ENCODE measurements around the gene SCARF2. TPM values are rescaled to one million over a fixed set of nuclear protein-coding genes. Genes with fewer than 3 reads are reported as not detected.

Gene SCARF2
- total RNA-seq, 3 donors from 2014 or later: 1.2 to 8.7 (median 3.0) TPM

- intact Hi-C loops (cut with DNase I, micrococcal nuclease): no loop called here
- H3K4me1 ChIP-seq (ENCODE audit: low read depth): peaks cover 31% of the 10 kb centered on the region
- ATAC-seq (no peak), DNase-seq (peak in 1 of 3 donors; percentile 55)
- TF ChIP-seq CTCF (IDR thresholded peaks at IDR 0.05): no peak
- no peaks in the 10 kb centered on the region for H3K36me3 ChIP-seq (ENCODE audit: low read depth)
- H3K9me3 ChIP-seq: no peaks in the 10 kb centered on the region
- no peak overlapping the region for H3K4me3 ChIP-seq
Measured at GRCh38 chr22:20431511-20432192, 6.0 kb downstream of the SCARF2 start.

- peak; percentile 81 for ATAC-seq
- no peak for TF ChIP-seq CTCF (IDR thresholded peaks at IDR 0.05)
- no peaks in the 10 kb centered on the region for H3K9me3 ChIP-seq
- intact Hi-C loops (cut with DNase I, micrococcal nuclease): no loop called here
- H3K4me1 ChIP-seq (ENCODE audit: low read depth): peaks cover 29% of the 10 kb centered on the region
- DNase-seq: peak; percentile 52 to 68 (median 66)
- H3K36me3 ChIP-seq (ENCODE audit: low read depth): no peaks in the 10 kb centered on the region
- H3K4me3 ChIP-seq: no peak overlapping the region
Measured at GRCh38 chr22:20430720-20431510, 6.7 kb downstream of the SCARF2 start.

GRCh38 chr22:20430101-20430719, 7.4 kb downstream of the SCARF2 start:
- ATAC-seq (peak; percentile 3), DNase-seq (peak in 1 of 3 donors; percentile 43)
- Histone ChIP-seq H3K4me1 (ENCODE audit: low read depth) (peaks cover 26% of the 10 kb centered on the region), H3K4me3 (no peak overlapping the region), H3K9me3 (no peaks in the 10 kb centered on the region), H3K36me3 (ENCODE audit: low read depth) (no peaks in the 10 kb centered on the region)
- intact Hi-C loops (cut with DNase I, micrococcal nuclease): no loop called here
- no peak for TF ChIP-seq CTCF (IDR thresholded peaks at IDR 0.05)

GRCh38 chr22:20429254-20430100, 8.1 kb downstream of the SCARF2 start:
- H3K9me3 ChIP-seq: no peaks in the 10 kb centered on the region
- H3K4me3 ChIP-seq: no peak overlapping the region
- DNase-seq (peak; percentile 85 to 88 (median 88)), ATAC-seq (peak; percentile 83)
- H3K36me3 ChIP-seq (ENCODE audit: low read depth): no peaks in the 10 kb centered on the region
- peaks cover 26% of the 10 kb centered on the region for H3K4me1 ChIP-seq (ENCODE audit: low read depth)
- intact Hi-C loops (cut with DNase I, micrococcal nuclease): no loop called here
- TF ChIP-seq CTCF (IDR thresholded peaks at IDR 0.05): no peak

Data from mucosa of descending colon (tissue), 3 donors.